Activated CD4-positive, alpha-beta memory T cell treated with anti-CD3 and anti-CD28 coated beads for 36 hours (primary cell): ENCODE results near the gene GORAB. TPM values are rescaled to one million over a fixed set of nuclear protein-coding genes. Genes with fewer than 3 reads are reported as not detected.

Experiments used
- CTCF ChIA-PET: fragments of 350-600 bp; sonication (Branson Sonifier 250); formaldehyde crosslinking; loops from one replicate; lab custom pipeline; 2021; ENCODE audit warnings: antibody characterized with exemption, inconsistent platforms; lab: Charles Lee
- POLR2A ChIA-PET: fragments of 350-600 bp; sonication (Branson Sonifier 250); formaldehyde crosslinking; loops from one replicate; lab custom pipeline; 2021; ENCODE audit warnings: antibody characterized with exemption; lab: Charles Lee
- DNase-seq: peaks from one replicate; pipeline ENCODE4 v3.0.0-alpha.2; 2020
- H3K27ac Mint-ChIP-seq: one replicate; pipeline ENCODE4 v1.8.0; 2021; ENCODE audit warnings: mixed read lengths
- H3K27me3 Mint-ChIP-seq: one replicate; pipeline ENCODE4 v1.8.0; 2021; ENCODE audit warnings: mixed read lengths
- H3K36me3 Mint-ChIP-seq: one replicate; pipeline ENCODE4 v1.8.0; 2021; ENCODE audit warnings: mixed read lengths
- H3K4me1 Mint-ChIP-seq: one replicate; pipeline ENCODE4 v1.8.0; 2021; ENCODE audit warnings: low read depth, mixed read lengths
- H3K4me3 Mint-ChIP-seq: one replicate; pipeline ENCODE4 v1.8.0; 2021; ENCODE audit warnings: mild to moderate bottlenecking, mixed read lengths
- H3K9me3 Mint-ChIP-seq: one replicate; pipeline ENCODE4 v1.8.0; 2021; ENCODE audit warnings: mixed read lengths
- intact Hi-C: fragments of 100-400 bp; cut with micrococcal nuclease; formaldehyde crosslinking; loops from one replicate; pipeline ENCODE4 v1.15.1; 2023
- total RNA-seq, 2 experiments: library from RNA; stranded (reverse); gene quantifications; one replicate each; pipeline ENCODE4 v1.2.3, GENCODE V29; 2021

GORAB gene
- total RNA-seq, 2 experiments from 2014 or later: 8.5 to 9.0 TPM

DNA sequence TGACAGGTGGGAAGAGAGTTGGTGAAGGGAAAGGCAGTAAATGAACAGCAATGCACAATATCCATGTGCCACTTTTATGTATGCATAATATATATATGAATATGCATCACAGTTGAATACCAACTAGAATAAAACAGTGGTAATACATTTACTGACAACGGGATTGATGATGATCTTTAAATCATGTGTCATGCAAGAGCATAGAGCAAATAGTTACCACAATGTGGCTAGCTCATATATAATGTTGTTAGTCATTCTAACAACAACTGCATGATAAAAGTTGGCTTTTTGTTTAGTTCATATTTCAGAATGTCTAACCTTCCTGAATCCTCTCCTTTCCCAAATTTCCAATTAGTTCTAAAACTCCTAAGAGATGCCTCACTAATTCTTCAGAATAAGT lies 46.4 kb downstream of the GORAB start:
- no peak for DNase-seq
- POLR2A ChIA-PET: no interaction called here

DNA sequence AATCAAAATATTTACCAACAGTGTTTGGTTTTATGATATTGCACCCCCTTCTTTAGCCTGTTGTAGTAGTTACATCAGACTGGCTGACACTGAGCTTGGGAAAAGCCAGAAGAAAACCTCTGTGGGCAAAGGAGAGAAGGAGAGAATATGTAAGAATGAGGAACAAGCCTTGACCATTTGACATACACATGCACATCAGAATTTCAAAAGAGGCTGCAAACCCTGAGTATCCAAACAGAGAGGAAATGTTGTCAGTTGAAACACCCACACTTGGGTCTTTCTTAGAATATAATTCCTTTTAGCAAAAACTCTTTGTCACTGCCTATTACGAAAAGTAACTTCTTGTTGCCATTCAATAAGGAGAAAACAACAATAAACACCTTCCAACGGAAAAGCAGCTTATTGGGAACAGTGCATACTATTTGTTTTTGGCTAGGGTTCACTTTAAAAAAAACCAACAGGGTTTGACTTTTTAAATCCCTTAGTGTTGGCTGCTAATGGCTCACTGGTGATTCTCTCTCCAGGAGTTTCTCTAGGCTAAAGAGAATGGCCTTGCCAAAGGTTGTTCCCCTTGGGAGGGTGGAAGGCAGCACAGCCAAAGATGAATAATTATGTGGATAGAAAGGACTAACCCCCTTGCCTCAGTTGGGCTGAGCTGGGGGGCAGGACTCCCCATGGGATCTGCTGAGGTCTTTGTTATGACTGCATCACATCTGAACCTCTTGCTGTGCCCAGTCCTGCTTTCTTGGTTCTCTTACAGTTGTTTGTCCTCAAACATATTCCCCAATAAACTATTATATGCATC lies 48.9 kb downstream of the GORAB start:
- ChIA-PET CTCF (no interaction called here), POLR2A (no interaction called here)
- H3K4me3 Mint-ChIP-seq: no peak overlapping the region
- no peak for DNase-seq
- H3K36me3 Mint-ChIP-seq: no peaks in the 10 kb centered on the region
- H3K27ac Mint-ChIP-seq: no peak overlapping the region
- intact Hi-C loops: no loop called here
- peaks cover 24% of the 10 kb centered on the region for H3K27me3 Mint-ChIP-seq
- no peaks in the 10 kb centered on the region for H3K4me1 Mint-ChIP-seq
- H3K9me3 Mint-ChIP-seq: no peaks in the 10 kb centered on the region

More for the DNA sequence above, 46.4 kb downstream of the GORAB start:
- intact Hi-C loops: no loop called here
- Mint-ChIP-seq H3K36me3 (no peaks in the 10 kb centered on the region), H3K27ac (no peak overlapping the region), H3K9me3 (no peaks in the 10 kb centered on the region), H3K4me1 (no peaks in the 10 kb centered on the region), H3K27me3 (peaks cover 20% of the 10 kb centered on the region), H3K4me3 (no peak overlapping the region)
- CTCF ChIA-PET: no interaction called here

DNA sequence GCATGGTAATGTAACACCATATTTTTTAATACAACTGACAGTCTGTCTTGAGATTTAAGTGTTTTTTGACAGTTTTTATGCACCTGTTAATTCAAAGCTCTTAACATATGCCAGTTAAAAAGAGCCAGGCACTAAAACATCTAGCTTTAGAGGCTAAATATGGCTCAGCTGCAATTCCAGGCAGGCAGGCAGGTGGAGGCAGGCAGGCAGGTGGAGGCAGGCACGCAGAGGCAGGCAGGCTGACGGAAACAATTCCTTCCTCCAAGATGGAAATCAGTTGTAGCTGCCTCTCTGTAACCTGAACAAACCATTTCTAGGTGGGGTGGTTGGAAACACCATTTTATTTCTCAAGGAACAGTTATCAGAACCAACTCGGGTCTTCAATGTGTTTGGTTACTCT lies 51.2 kb downstream of the GORAB start:
- no peak overlapping the region for H3K4me3 Mint-ChIP-seq
- ChIA-PET CTCF (no interaction called here), POLR2A (no interaction called here)
- no peak for DNase-seq
- H3K27me3 Mint-ChIP-seq: peaks cover 21% of the 10 kb centered on the region
- intact Hi-C loops: no loop called here
- H3K9me3 Mint-ChIP-seq: no peaks in the 10 kb centered on the region
- no peaks in the 10 kb centered on the region for H3K36me3 Mint-ChIP-seq
- H3K27ac Mint-ChIP-seq: no peak overlapping the region
- peaks cover 3% of the 10 kb centered on the region for H3K4me1 Mint-ChIP-seq

DNA sequence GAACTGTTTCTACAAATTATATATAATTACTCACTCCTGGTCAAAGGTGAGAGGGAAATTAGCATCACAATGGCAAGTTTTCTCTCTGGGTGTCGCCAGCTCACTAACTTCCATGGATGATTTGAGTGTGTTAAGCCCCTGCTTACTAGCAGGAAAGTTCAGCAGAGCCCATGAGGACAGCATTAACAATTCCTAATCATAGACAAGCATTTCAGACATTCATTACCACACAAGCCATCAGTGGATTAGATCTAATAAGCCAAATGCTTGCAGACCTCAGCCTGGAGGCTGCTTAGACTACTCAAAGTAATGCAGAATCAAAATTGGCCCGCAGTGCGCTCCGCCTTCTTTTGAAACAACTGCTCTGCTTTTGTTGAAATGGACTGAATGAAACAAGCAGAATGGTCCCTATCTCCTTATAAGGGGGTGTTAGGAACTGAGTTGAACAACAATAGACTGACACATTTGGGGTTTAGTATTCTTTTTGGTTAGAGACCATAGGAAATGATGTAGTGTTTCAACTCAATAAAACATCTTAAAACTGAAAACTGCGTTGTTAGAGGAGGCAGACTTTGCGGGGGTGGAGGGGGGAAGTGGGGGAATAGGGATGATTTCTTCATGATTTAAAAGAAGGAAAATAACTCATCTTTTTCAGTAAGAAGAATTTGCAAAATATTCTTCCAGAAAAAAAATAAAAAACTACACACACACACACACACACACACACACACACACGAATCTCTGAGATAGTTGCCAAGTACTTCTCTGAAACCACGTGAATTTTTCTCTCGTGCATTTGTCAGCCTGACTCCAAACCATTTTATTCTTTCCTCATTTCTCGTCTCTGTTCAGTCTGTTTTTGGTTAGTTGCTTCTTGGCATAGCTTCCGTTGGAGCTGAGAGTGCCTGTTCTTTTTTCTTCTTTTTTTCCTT lies 54.6 kb downstream of the GORAB start:
- DNase-seq: no peak
- Mint-ChIP-seq H3K9me3 (no peaks in the 10 kb centered on the region), H3K27me3 (peaks cover 25% of the 10 kb centered on the region), H3K4me3 (no peak overlapping the region), H3K27ac (no peak overlapping the region), H3K36me3 (no peaks in the 10 kb centered on the region), H3K4me1 (peaks cover 3% of the 10 kb centered on the region)
- intact Hi-C loops: no loop called here
- CTCF ChIA-PET: no interaction called here
- POLR2A ChIA-PET: no interaction called here

DNA sequence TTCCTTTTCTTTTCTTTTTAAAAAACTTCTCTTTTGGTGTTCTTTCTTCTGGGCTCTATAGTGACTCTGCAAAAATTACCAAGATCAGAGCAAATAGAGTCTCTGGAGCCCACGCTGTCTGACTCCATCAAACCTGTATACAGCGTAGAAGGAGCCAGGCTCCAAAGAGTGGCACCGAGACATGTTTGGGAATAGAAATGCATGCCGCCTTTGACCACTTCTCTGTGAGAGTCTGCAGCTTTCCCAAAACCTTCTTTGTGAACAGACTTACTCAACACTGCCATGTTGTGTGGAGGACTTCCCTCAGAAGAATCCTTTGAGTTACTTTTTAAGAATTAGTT lies 55.3 kb downstream of the GORAB start:
- no peaks in the 10 kb centered on the region for H3K36me3 Mint-ChIP-seq

DNA sequence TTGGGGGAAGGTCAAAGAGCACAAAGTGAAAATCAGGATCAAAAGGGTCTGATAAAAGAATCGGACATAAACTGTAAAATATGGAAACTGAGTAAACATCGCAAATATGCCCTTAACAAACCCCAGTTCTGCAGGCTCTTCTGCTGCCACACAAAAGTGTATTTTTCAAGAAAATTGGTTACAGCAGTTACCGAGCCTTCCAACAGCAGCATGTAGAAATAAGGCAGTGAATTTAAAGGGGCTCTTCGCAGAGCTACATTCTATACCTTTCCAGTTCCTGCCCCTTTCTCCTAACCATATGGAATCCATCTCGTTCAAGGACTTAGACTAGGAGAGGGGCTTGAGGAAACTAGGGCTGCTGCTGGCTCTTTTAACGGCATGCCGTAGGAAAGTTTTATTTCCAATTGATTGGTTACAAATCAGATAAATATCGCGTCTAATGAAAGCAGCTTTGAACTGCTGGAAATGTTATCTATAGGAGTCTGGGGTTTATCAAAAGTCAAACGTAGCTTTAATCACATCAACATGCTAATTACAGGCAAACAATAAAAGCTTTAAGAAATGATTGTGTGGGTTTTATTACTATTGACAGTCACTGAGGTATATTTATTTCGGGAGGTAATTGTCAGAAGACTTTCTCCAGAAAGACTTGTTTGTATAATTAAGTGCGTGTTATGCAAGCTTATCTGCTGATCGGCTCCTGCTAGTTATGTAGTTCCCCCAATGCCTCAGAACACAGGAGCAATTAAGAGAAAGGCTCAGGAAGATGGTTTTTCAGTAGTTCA lies 59.1 kb downstream of the GORAB start:
- Mint-ChIP-seq H3K4me3 (no peak overlapping the region), H3K4me1 (peaks cover 7% of the 10 kb centered on the region), H3K27me3 (peaks cover 28% of the 10 kb centered on the region), H3K9me3 (peaks cover 3% of the 10 kb centered on the region), H3K36me3 (no peaks in the 10 kb centered on the region), H3K27ac (no peak overlapping the region)
- intact Hi-C loops: no loop called here
- POLR2A ChIA-PET: no interaction called here
- CTCF ChIA-PET: no interaction called here
- DNase-seq: no peak

More for the DNA sequence above, 55.3 kb downstream of the GORAB start:
- ChIA-PET POLR2A (no interaction called here), CTCF (no interaction called here)
- H3K27me3 Mint-ChIP-seq: peaks cover 28% of the 10 kb centered on the region
- no peak overlapping the region for H3K27ac Mint-ChIP-seq
- intact Hi-C loops: no loop called here
- H3K9me3 Mint-ChIP-seq: no peaks in the 10 kb centered on the region
- H3K4me1 Mint-ChIP-seq: peaks cover 3% of the 10 kb centered on the region
- no peak for DNase-seq
- no peak overlapping the region for H3K4me3 Mint-ChIP-seq

DNA sequence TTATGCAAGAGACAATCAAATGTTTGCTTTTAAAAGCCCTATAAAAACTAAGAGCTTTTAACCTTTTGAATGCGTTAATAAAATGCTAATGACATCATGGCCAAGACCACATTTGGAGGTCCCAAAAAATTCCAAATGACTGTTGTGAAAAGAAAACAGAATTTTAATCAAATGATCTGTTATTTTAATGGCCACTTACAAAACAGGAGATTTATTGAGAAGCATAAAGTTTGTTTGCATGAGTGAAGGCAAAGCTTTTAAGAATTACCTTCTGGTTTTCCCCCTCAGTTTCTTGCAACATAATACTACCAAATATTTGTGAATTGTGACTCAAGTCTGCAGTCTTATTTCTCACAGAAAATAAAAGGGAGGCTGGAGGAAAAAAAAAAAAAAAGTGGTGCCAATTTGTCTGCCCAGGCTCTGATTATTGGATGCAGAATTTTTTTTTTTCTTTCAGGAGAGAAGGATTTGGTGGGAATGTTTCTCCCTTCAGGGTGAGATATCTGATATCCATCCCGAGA lies 60.7 kb downstream of the GORAB start:
- CTCF ChIA-PET: no interaction called here
- Mint-ChIP-seq H3K36me3 (no peaks in the 10 kb centered on the region), H3K27ac (no peak overlapping the region), H3K9me3 (peaks cover 15% of the 10 kb centered on the region), H3K4me1 (peaks cover 4% of the 10 kb centered on the region), H3K4me3 (no peak overlapping the region), H3K27me3 (peaks cover 28% of the 10 kb centered on the region)
- no peak for DNase-seq
- POLR2A ChIA-PET: no interaction called here
- intact Hi-C loops: no loop called here

DNA sequence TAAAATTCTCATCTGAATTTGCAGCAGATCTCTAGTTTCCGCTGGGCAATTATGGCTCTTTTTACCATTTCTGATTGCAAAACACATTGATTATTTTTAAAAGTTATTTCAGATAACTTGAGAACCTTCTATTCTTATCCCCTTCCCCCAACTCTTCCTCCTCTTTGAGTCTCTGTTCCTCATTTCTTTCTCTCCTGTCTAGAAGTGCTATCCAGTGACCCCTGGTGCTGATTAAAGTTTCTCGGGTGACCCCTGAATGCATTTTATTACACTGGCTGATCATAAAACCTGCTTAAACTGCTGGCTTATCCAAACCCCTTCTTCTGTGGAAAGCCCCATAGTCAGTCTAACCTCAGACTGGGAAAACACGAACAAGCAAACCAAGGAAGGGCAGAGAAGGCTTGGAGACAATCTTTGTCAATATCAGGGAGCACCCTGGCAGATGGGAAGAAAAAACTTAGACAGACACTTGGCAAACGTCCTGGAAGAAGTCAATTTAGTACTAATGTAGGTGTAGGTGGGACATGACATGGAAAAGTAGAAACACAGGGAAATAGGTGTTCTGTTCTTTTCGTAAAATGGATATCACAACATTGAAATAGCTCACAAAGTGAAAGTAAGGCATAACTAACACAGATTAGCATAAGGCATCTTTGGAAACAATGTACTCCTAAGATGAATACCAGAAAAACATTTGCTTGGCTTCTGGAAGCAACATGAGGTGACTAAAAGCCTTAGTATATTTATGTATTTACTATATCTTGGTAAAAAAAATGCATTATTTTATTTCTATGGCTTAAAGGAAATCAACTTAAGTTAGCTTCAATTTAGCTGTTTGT lies 61.4 kb downstream of the GORAB start:
- intact Hi-C loops: no loop called here
- CTCF ChIA-PET: no interaction called here
- peaks cover 28% of the 10 kb centered on the region for H3K27me3 Mint-ChIP-seq
- DNase-seq: no peak
- no peak overlapping the region for H3K27ac Mint-ChIP-seq
- H3K4me3 Mint-ChIP-seq: no peak overlapping the region
- peaks cover 19% of the 10 kb centered on the region for H3K9me3 Mint-ChIP-seq
- peaks cover 4% of the 10 kb centered on the region for H3K4me1 Mint-ChIP-seq
- H3K36me3 Mint-ChIP-seq: no peaks in the 10 kb centered on the region
- POLR2A ChIA-PET: no interaction called here

DNA sequence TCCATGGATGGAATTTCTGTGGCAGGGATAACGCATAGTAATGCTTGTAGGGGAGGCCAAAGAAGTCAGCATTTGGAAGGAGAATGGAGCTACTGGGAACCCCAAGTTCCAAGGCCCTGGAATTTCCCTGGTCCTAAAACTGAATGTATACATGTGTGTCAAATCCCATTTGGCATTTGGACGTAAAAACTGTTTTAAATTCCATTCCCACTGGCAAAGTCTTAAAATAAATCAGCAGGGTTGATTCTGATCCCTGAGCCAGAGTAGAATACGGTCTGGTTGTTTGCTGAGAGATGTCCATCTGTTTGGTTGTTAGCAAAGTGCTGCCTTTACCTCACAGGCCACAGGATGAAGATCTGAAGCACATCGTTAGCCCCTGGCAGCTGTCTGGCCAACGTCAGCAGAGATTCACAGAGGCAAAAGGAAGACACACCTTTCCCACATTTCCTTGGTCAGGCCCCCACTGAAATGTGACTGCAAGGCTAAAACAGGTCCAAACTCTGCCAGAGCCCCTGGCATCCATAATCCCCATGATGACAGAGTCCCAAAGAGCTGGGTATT lies 62.2 kb downstream of the GORAB start:
- no peak overlapping the region for H3K4me3 Mint-ChIP-seq
- POLR2A ChIA-PET: no interaction called here
- CTCF ChIA-PET: no interaction called here
- peaks cover 19% of the 10 kb centered on the region for H3K9me3 Mint-ChIP-seq
- H3K4me1 Mint-ChIP-seq: peaks cover 4% of the 10 kb centered on the region
- peaks cover 23% of the 10 kb centered on the region for H3K27me3 Mint-ChIP-seq
- no peaks in the 10 kb centered on the region for H3K36me3 Mint-ChIP-seq
- DNase-seq: no peak
- no peak overlapping the region for H3K27ac Mint-ChIP-seq
- intact Hi-C loops: no loop called here

DNA sequence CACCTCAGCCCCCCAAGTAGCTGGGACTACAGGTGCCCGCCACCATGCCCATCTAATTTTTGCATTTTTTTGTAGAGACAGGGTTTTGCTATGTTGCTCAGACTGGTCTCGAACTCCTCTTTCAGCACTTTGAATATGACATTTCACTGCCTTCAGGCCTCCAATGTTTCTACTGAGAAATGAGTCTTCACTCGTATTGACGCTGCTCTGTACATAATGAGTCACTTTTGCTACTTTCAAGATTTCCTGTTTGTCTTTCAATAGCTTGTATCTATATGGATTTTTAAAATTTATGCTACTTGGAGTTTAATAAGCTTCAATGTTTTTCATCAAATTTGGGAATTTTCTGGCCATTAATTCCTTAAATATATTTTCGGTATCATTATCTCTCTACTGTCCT lies 64.7 kb downstream of the GORAB start:
- H3K27me3 Mint-ChIP-seq: peaks cover 15% of the 10 kb centered on the region
- peaks cover 28% of the 10 kb centered on the region for H3K9me3 Mint-ChIP-seq
- no peak for DNase-seq
- H3K36me3 Mint-ChIP-seq: no peaks in the 10 kb centered on the region
- CTCF ChIA-PET: no interaction called here
- intact Hi-C loops: no loop called here
- peaks cover 4% of the 10 kb centered on the region for H3K4me1 Mint-ChIP-seq
- POLR2A ChIA-PET: no interaction called here
- H3K4me3 Mint-ChIP-seq: no peak overlapping the region
- H3K27ac Mint-ChIP-seq: no peak overlapping the region

DNA sequence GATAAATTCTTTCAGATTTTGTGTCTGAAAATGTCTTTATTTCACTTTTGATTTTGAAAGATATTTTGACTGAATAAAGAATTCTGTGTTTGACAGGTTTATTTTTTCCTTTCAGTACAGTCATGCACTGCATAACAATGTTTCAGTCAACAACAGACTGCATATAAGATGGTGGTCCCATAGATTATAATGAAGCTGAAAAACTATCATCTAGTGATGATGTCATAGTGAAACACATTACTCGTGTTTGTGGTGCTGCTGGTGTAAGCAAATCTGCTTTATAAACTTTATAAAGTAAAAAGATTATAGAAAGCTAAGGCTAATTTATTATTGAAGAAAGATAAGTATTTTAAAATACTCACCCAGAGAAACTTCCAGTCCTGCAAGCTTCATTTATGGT lies 66.7 kb downstream of the GORAB start:
- H3K36me3 Mint-ChIP-seq: no peaks in the 10 kb centered on the region
- H3K4me1 Mint-ChIP-seq: no peaks in the 10 kb centered on the region
- intact Hi-C loops: no loop called here
- ChIA-PET POLR2A (no interaction called here), CTCF (no interaction called here)
- DNase-seq: no peak
- H3K27ac Mint-ChIP-seq: no peak overlapping the region
- H3K27me3 Mint-ChIP-seq: peaks cover 15% of the 10 kb centered on the region
- H3K4me3 Mint-ChIP-seq: no peak overlapping the region
- H3K9me3 Mint-ChIP-seq: peaks cover 39% of the 10 kb centered on the region
